ENCODE data around the gene RALGAPA1.
A peak's percentile ranks its signal among the peaks of the same experiment; 100 is the strongest.
"Not testable (repeated sequence)": the region's sequence is repeated elsewhere in the genome, so short reads cannot be mapped to it uniquely, and the experiment has no call there.

The RALGAPA1 gene

DNA sequence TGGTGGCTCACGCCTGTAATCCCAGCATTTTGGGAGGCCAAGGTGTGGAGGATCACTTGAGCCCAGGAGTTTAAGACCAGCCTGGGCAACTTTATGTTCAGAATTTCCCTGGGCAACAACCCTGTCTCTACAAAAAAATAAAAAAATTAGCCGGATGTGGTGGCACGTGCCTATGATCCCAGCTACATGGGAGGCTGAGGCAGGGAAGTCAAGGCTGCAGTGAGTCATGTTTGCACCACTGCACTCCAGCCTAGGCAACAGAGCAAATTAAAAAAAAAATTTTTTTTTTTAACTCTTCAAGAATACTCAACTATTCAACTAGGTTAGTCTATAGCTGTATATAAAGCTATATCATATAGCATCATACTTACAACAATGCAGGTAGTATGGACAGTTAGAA, 113.0 kb downstream of the RALGAPA1 start:
- no peak for DNase-seq

DNA sequence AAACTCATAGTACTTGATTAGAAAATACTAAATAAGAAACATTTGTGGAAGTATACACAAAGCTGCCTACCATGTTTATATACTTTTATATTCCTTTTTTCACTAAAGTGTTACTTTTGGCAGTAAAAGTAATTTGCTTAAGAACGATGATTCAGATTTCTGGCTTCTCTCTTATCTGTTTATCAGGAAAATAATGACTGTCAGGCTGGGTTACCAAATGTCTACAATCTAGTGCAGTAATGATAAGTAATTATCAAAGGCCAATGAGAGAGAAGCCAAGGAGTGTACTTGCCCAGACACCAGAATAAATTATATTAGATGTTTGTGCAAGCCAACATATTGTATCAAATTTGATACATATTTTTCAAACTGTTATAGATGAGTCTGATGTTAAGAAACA, 113.4 kb downstream of the RALGAPA1 start:
- DNase-seq: no peak

DNA sequence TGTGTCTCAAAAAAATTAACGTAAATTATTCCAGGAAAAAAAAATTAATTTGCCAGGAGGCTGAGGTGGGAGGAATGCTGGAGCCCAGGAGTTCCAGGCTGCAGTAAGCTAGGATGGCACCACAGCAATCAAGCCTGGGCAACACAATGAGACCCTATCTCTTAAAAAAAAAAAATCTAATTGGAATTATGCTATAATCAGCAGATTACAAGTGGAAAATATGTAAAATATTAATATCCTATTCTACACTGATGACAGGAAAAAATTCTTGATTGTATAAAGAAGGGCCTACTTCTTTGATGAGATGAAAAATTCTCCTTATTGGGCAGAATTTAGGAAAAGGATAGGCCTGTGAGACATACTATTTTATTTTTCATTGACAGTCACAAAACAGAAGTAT, 114.0 kb downstream of the RALGAPA1 start:
- DNase-seq: no peak

- no peak for DNase-seq
Observed at GRCh38 chr14:35689000-35689460, 120.1 kb downstream of the RALGAPA1 start.

- DNase-seq: no peak
Observed at GRCh38 chr14:35688126-35688826, 120.8 kb downstream of the RALGAPA1 start.

DNA sequence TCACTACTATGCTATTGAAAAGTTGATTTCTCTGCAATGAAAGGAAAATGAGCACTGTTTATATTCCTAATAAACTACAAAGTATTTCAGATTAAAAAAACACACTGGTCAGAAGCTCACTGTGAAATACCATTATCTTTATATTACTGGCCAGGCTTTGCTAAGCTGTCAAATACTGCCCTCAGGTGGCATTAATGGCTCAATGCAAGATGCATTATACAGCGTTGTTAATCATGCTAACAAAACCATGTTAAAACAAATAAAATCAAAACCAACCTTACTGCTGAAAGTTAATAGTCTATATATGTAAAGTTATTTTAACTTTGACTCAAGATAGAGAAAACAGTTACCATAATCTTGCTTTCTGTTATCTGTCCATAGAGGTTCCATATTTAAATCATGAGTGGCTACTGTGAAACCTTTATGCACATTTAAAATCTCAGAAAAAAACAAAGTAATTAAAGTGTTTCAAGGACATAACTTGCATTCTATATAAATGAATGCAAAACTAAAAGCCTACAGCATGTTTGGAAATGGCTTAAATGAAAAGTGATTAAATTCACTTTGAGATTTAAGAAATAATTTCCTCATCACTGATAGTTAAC, 121.7 kb downstream of the RALGAPA1 start:
- DNase-seq: peak in 1 of 2 donors; percentile 50

DNA sequence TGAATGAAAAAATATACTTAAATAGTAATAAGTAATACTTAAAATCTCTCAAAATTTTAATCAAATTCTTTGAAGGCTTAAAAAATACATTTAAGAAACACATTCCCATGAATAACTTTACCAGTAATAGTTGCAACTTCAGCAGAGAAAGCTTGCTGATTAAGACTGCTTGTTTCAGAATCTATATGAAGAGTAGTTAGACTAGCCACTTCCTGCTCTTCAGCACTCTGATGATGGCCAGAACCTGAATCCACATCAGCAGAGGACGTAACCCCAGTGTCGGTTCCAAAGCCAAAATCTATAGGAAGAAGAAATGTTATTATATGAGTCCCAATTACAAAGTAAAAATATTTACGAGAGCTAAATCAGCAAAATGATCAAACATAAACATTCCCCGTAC, 125.4 kb downstream of the RALGAPA1 start:
- DNase-seq: not testable (repeated sequence)

- no peak for DNase-seq
Observed at GRCh38 chr14:35682802-35683201, 126.3 kb downstream of the RALGAPA1 start.

- no peak for DNase-seq
Observed at GRCh38 chr14:35678403-35679028, 130.6 kb downstream of the RALGAPA1 start.

DNA sequence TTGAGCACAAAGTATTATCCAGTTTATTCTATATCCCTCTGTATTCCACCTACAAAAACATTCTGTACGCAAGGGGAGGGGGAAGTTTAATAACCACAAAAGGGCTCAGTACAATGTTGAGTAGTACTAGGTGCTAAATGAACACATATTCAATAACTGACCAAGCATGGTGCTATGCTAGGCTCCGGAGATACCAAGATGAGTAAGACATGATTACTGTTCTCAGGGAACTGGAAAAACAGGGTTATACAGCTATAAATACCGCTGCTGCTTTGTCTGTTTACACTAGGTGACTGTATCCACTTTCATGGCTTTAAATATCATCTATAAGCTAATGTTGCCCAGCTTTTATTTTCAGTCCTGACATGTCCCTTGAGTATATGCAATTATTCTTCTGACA, 139.3 kb downstream of the RALGAPA1 start:
- no peak for DNase-seq

- no peak for DNase-seq
Observed at GRCh38 chr14:35666429-35667043, 142.6 kb downstream of the RALGAPA1 start.

DNA sequence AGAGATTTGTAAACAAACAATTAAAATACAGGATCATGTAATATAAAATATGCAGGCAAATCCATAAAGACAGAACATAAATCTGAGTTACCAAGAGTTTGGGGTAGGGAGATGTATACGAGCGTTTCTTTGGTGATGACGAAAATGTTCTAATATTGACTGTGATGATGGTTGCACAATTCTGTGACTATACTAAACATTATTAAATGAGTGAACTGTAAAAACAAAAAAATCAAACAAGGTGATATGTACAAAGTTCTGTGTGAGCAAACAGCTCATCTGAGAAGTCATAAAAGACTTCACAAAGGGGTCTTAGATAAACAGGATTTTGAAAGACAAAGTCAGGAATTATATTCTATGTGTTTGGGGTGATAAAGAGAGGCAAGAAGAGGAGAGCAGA, 147.2 kb downstream of the RALGAPA1 start:
- DNase-seq: no peak

DNA sequence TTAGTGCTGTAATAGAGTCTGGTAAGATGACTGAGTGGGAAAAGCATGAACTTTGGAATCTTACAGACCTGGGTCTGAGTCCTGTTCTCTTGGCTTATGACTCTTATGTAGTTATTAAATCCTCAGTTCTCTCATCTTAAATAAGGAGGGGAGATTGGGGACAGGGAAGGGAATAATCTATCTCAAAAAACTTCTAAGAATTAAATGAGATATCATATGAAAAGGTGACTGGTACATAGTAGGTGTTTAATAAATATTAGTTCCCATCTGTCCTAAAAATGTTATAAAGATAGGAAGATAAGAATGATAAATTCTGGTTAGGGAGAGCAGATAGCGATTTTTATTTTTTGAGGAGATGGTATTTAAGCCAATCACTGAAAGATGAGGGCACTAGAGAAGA, 156.1 kb downstream of the RALGAPA1 start:
- DNase-seq: no peak

- DNase-seq: no peak
Observed at GRCh38 chr14:35643513-35643912, 165.6 kb downstream of the RALGAPA1 start.

DNA sequence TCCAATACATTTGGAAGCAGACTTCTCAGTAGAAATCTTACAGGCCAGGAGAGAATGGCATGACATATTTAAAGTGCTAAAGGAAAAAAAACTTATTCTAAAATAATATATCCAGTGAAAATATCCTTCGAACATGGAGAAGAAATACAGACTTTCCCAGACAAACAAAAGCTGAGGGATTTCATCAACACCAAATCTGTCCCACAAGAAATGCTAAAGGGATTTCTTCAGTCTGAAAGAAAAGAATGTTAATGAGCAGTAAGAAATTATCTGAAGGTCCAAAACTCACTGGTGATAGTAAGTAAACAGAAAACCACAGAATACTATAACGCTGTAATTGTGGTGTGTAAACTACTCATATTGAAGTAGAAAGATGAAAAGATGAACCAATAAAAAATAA, 171.2 kb downstream of the RALGAPA1 start:
- DNase-seq: no peak

- no peak for DNase-seq
Observed at GRCh38 chr14:35637269-35637668, 171.8 kb downstream of the RALGAPA1 start.

DNA sequence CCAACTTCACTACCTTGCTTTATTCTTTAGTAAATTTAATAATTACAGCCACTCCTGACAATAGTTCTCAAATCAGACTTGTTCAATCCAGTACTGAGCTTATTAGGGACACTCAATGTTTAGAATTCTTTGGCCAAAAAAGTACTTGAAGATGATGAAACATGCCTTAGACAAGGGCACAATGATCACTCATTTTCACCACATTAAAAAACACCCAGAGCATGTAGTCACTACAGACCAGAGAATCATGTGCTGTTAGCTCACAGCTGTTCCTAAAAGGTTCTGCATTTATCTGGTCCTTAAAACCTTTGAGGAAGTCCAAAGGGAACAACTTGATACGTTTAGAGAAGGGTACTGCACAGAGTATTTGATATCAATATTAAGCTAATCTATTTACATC, 176.4 kb downstream of the RALGAPA1 start:
- DNase-seq: no peak

- DNase-seq: no peak
Observed at GRCh38 chr14:35632271-35632670, 176.8 kb downstream of the RALGAPA1 start.

- no peak for DNase-seq
Observed at GRCh38 chr14:35631071-35631805, 177.9 kb downstream of the RALGAPA1 start.

DNA sequence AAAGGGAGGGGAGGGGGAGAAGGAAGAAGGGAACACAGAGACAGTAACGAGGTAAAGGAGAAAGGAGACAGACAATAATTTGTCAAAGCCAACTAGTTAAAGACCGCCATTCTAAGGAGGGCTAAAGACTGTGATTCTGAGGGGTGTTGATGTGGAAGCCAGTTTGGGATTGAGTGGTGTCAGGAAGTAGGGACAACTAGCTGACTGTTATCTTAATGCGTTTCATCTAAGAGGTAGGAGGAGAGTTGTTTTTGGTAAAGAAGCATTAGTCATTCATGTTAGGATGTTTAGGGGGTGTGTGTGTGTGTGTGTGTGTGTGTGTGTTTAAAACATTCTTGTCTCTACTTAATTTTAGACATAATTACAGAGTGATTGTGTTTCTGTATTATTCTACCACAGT, 180.1 kb downstream of the RALGAPA1 start:
- no peak for DNase-seq

GRCh38 chr14:35626947-35627346, 182.1 kb downstream of the RALGAPA1 start:
- DNase-seq: not testable (repeated sequence)

DNA sequence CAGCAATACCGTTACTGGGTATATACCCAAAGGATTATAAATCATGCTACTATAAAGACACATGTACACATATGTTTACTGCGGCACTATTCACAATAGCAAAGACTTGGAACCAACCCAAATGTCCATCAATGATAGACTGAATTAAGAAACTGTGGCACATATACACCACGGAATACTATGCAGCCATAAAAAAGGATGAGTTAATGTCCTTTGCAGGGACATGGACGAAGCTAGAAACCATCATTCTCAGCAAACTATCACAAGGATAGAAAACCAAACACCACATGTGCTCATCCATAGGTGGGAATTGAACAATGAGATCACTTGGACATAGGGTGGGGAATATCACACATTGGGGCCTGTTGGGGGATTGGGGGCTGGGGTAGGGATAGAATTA, 187.1 kb downstream of the RALGAPA1 start:
- not testable (repeated sequence) for DNase-seq

DNA sequence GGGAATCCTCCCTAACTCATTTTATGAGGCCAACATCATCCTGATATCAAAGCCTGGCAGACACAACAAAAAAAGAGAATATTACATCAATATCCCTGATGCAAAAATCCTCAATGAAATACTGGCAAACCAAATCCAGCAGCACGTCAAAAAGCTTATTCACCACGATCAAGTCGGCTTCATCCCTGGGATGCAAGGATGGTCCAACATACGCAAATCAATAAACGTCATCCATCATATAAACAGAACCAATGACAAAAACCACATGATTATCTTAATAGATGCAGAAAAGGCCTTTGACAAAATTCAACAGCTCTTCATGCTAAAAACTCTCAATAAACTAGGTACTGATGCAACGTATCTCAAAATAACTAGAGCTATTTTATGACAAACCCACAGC, 189.1 kb downstream of the RALGAPA1 start:
- DNase-seq: not testable (repeated sequence)
